Measurements from ENCODE around the gene ADAMTSL1. TPM values are rescaled to one million over a fixed set of nuclear protein-coding genes. Genes with fewer than 3 reads are reported as not detected.
A peak's percentile ranks its signal among the peaks of the same experiment; 100 is the strongest.

The ADAMTSL1 gene
- total RNA-seq, 1 experiment from 2014 or later, result 0.94 TPM

DNA sequence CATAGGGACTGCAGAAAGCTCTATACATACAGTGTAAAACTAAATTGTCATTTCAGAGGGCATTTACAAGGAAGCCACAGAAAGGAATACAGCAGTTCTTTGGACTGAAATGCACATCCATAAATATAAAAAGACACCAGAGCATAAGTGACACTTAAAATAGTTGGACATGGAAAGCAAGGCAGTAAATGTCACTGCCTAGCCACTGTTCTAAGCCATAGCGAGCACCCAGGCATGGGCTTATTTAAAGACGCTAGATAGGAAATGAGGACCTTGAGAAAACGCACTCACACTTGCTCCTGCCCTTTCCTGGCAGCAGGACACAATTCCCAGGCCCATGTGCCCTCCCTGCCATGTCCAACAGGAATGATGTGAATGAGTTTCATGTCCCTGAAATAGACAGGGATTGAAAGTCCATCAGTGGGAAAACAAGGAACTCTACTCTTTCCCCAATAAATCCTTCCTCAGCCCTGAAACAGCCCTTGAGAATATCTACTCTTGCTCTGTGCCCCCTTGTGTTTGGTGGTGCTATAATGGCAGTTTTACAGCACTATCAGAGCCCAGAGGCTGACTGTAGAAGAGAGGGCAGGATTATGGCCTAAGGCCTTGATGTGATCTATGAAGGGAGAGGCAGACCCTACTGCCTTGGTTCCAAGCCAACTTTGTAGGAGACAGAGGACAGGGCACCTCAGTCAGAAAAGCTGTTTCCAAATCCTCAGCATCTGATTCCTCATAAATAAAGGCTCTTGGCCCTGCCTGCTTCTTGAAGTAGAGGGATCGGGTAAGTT lies 376.1 kb downstream of the ADAMTSL1 start:
- ATAC-seq, result peak; percentile 71
- no peaks in the 10 kb centered on the region for H3K27me3 Mint-ChIP-seq (ENCODE audit: low read depth)

DNA sequence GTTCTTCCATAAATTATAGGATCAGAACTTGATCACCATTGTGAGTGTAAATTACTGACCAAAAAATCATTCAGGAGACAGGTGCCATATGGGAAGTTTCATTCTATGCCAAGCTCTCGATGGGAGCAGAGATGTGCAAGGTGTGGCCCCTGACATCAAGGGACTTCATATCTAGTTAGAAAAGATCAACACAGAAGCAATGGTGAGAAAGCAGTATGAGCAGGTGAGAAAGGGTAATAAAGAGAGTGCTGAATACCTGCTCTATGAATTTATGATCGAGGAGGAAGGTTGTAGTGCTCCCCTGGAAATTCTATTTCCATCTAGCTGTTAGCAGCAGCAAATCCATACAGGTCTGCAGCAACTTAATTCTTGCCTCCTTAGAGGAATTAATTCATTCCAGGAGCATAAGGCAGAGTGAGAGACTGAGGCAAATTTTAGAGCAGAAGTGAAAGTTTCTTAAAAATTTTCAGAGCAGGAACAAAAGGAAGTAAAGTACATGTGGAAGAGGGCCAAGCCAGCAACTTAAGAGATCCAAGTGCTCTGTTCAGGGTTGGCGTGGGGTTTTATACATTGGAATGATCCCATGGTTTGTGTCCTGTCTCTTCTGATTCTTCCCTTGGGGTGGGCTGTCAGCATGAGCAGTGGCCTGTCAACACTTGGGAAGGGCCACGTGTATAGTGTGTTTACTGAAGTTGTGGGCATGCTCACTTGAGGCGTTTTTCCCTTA lies 377.3 kb downstream of the ADAMTSL1 start:
- DNase-seq (ENCODE audit: low spot score), result no peak
- TF ChIP-seq, protein P1, sequence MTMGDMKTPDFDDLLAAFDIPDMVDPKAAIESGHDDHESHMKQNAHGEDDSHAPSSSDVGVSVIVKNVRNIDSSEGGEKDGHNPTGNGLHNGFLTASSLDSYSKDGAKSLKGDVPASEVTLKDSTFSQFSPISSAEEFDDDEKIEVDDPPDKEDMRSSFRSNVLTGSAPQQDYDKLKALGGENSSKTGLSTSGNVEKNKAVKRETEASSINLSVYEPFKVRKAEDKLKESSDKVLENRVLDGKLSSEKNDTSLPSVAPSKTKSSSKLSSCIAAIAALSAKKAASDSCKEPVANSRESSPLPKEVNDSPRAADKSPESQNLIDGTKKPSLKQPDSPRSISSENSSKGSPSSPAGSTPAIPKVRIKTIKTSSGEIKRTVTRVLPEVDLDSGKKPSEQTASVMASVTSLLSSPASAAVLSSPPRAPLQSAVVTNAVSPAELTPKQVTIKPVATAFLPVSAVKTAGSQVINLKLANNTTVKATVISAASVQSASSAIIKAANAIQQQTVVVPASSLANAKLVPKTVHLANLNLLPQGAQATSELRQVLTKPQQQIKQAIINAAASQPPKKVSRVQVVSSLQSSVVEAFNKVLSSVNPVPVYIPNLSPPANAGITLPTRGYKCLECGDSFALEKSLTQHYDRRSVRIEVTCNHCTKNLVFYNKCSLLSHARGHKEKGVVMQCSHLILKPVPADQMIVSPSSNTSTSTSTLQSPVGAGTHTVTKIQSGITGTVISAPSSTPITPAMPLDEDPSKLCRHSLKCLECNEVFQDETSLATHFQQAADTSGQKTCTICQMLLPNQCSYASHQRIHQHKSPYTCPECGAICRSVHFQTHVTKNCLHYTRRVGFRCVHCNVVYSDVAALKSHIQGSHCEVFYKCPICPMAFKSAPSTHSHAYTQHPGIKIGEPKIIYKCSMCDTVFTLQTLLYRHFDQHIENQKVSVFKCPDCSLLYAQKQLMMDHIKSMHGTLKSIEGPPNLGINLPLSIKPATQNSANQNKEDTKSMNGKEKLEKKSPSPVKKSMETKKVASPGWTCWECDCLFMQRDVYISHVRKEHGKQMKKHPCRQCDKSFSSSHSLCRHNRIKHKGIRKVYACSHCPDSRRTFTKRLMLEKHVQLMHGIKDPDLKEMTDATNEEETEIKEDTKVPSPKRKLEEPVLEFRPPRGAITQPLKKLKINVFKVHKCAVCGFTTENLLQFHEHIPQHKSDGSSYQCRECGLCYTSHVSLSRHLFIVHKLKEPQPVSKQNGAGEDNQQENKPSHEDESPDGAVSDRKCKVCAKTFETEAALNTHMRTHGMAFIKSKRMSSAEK (CRISPR knock-in tag; IDR thresholded peaks at IDR 0.05; ENCODE audit: borderline replicate concordance), result no peak
- no peak for TF ChIP-seq RELA (CRISPR knock-in tag; IDR thresholded peaks at IDR 0.05; ENCODE audit: borderline replicate concordance)
- TF ChIP-seq, protein P2, sequence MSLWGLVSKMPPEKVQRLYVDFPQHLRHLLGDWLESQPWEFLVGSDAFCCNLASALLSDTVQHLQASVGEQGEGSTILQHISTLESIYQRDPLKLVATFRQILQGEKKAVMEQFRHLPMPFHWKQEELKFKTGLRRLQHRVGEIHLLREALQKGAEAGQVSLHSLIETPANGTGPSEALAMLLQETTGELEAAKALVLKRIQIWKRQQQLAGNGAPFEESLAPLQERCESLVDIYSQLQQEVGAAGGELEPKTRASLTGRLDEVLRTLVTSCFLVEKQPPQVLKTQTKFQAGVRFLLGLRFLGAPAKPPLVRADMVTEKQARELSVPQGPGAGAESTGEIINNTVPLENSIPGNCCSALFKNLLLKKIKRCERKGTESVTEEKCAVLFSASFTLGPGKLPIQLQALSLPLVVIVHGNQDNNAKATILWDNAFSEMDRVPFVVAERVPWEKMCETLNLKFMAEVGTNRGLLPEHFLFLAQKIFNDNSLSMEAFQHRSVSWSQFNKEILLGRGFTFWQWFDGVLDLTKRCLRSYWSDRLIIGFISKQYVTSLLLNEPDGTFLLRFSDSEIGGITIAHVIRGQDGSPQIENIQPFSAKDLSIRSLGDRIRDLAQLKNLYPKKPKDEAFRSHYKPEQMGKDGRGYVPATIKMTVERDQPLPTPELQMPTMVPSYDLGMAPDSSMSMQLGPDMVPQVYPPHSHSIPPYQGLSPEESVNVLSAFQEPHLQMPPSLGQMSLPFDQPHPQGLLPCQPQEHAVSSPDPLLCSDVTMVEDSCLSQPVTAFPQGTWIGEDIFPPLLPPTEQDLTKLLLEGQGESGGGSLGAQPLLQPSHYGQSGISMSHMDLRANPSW (CRISPR knock-in tag; conservative IDR thresholded peaks at IDR 0.05; ENCODE audit: low read depth), result no peak
- no peak for TF ChIP-seq ZNF416 (CRISPR knock-in tag; IDR thresholded peaks at IDR 0.05)
- TF ChIP-seq, protein P3, sequence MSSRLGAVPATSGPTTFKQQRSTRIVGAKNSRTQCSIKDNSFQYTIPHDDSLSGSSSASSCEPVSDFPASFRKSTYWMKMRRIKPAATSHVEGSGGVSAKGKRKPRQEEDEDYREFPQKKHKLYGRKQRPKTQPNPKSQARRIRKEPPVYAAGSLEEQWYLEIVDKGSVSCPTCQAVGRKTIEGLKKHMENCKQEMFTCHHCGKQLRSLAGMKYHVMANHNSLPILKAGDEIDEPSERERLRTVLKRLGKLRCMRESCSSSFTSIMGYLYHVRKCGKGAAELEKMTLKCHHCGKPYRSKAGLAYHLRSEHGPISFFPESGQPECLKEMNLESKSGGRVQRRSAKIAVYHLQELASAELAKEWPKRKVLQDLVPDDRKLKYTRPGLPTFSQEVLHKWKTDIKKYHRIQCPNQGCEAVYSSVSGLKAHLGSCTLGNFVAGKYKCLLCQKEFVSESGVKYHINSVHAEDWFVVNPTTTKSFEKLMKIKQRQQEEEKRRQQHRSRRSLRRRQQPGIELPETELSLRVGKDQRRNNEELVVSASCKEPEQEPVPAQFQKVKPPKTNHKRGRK (CRISPR knock-in tag; IDR thresholded peaks at IDR 0.05; ENCODE audit: borderline replicate concordance), result no peak
- Mint-ChIP-seq H3K27ac (no peak overlapping the region), H3K27me3 (ENCODE audit: low read depth) (no peaks in the 10 kb centered on the region), H3K4me3 (no peak overlapping the region), H3K4me1 (no peaks in the 10 kb centered on the region), H3K36me3 (no peaks in the 10 kb centered on the region), H3K9me3 (peaks cover 8% of the 10 kb centered on the region; the same call in 1 of the 2 replicates)
- ATAC-seq, result no peak
- ChIA-PET CTCF (no interaction called here), POLR2A (no interaction called here)

More for the DNA sequence above, 376.1 kb downstream of the ADAMTSL1 start:
- Mint-ChIP-seq H3K27ac (no peak overlapping the region), H3K36me3 (peaks cover 4% of the 10 kb centered on the region), H3K9me3 (peaks cover 10% of the 10 kb centered on the region), H3K4me3 (no peak overlapping the region), H3K4me1 (no peaks in the 10 kb centered on the region)
- CTCF ChIA-PET, result no interaction called here
- POLR2A ChIA-PET, result no interaction called here
- TF ChIP-seq, protein P4, sequence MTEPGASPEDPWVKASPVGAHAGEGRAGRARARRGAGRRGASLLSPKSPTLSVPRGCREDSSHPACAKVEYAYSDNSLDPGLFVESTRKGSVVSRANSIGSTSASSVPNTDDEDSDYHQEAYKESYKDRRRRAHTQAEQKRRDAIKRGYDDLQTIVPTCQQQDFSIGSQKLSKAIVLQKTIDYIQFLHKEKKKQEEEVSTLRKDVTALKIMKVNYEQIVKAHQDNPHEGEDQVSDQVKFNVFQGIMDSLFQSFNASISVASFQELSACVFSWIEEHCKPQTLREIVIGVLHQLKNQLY (CRISPR knock-in tag; IDR thresholded peaks at IDR 0.05), result no peak
- TF ChIP-seq, protein P5, sequence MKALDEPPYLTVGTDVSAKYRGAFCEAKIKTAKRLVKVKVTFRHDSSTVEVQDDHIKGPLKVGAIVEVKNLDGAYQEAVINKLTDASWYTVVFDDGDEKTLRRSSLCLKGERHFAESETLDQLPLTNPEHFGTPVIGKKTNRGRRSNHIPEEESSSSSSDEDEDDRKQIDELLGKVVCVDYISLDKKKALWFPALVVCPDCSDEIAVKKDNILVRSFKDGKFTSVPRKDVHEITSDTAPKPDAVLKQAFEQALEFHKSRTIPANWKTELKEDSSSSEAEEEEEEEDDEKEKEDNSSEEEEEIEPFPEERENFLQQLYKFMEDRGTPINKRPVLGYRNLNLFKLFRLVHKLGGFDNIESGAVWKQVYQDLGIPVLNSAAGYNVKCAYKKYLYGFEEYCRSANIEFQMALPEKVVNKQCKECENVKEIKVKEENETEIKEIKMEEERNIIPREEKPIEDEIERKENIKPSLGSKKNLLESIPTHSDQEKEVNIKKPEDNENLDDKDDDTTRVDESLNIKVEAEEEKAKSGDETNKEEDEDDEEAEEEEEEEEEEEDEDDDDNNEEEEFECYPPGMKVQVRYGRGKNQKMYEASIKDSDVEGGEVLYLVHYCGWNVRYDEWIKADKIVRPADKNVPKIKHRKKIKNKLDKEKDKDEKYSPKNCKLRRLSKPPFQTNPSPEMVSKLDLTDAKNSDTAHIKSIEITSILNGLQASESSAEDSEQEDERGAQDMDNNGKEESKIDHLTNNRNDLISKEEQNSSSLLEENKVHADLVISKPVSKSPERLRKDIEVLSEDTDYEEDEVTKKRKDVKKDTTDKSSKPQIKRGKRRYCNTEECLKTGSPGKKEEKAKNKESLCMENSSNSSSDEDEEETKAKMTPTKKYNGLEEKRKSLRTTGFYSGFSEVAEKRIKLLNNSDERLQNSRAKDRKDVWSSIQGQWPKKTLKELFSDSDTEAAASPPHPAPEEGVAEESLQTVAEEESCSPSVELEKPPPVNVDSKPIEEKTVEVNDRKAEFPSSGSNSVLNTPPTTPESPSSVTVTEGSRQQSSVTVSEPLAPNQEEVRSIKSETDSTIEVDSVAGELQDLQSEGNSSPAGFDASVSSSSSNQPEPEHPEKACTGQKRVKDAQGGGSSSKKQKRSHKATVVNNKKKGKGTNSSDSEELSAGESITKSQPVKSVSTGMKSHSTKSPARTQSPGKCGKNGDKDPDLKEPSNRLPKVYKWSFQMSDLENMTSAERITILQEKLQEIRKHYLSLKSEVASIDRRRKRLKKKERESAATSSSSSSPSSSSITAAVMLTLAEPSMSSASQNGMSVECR (CRISPR knock-in tag; IDR thresholded peaks at IDR 0.05; ENCODE audit: borderline replicate concordance), result no peak
- TF ChIP-seq ELF4 (CRISPR knock-in tag; IDR thresholded peaks at IDR 0.05; ENCODE audit: low read depth), result no peak
- no peak for TF ChIP-seq ZNF317 (CRISPR knock-in tag; IDR thresholded peaks at IDR 0.05; ENCODE audit: borderline replicate concordance, low read depth)
- TF ChIP-seq, protein P6, sequence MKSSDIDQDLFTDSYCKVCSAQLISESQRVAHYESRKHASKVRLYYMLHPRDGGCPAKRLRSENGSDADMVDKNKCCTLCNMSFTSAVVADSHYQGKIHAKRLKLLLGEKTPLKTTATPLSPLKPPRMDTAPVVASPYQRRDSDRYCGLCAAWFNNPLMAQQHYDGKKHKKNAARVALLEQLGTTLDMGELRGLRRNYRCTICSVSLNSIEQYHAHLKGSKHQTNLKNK (CRISPR knock-in tag; IDR thresholded peaks at IDR 0.05), result no peak
- TF ChIP-seq, protein P7, sequence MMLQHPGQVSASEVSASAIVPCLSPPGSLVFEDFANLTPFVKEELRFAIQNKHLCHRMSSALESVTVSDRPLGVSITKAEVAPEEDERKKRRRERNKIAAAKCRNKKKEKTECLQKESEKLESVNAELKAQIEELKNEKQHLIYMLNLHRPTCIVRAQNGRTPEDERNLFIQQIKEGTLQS (CRISPR knock-in tag; conservative IDR thresholded peaks at IDR 0.05), result no peak
- no peak for DNase-seq (ENCODE audit: low spot score)
